ENCODE measurements around the gene IFI44L.

The IFI44L gene

DNA sequence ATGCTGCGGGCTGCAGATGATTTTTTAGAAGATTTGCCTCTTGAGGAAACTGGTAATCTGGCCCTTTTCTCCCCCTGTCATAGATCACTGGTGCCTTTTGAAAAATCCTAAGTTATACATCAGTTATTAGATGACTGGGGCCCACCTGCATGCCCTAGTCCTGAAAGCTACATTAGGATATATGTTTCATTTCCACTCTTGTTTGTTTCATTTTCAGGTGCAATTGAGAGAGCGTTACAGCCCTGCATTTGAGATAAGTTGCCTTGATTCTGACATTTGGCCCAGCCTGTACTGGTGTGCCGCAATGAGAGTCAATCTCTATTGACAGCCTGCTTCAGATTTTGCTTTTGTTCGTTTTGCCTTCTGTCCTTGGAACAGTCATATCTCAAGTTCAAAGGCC is 21.3 kb downstream of the IFI44L start:
- no peak for DNase-seq (ENCODE audit: low read depth, low spot score)

DNA sequence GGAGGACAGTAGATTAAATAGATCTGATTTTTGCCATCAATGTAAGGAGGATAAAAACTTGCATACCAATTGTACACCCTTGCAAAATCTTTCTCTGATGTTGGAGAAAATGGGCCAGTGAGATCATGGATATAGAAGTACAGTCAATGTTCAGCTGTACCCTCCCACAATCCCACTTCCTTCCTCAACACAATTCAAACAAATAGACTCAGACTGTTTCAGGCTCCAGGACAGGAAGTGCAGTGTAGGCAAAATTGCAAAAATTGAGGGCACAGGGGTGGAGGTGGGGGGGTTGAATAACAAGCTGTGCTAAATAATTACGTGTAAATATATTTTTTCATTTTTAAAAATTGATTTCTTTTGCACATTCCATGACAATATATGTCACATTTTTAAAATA is 25.5 kb downstream of the IFI44L start:
- DNase-seq (ENCODE audit: low read depth, low spot score), result no peak

DNA sequence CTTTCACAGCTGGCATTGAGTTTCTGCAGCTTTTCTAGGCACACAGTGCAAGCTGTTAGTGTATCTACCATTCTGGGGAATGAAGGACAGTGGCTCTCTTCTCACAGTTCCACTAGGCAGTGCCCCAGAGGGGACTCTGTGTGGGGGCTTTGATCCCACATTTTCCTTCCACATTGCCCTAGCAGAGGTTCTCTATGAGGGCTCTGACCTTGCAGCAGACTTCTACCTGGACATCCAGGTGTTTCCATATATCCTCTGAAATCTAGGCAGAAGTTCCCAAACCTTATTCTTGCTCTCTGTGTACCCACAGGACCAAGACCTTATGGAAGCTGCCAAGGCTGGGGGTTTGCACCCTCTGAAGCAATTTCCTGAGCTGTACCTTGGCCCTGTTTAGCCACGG is 27.0 kb downstream of the IFI44L start:
- DNase-seq (ENCODE audit: low read depth, low spot score), result no peak

DNA sequence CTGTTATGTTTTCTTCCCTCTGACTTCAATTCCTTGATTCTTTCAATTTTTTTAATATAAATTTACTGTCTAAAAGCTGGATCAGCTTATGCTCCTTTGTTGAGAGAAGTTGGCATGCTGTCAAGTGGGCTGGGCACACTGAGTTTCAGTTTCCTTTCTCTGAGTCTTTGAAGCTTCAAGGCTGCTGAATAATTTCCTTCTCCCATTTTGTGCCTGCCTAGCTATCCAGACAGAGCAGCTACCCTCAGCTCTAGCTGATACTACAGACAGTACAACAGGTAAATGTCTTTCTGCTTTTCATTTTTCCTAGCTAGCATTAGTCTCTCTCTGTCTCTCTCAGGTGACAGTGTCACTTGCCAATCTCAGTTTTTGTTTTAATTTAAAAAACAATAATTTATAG is 29.4 kb downstream of the IFI44L start, which contains the start of gene IFI44:
IFI44 (plus strand) TSS at position 204 of the 400 bp plus-strand sequence. CDS start 365 bp downstream, outside the sequence.
- peak; percentile 46 for DNase-seq (ENCODE audit: low read depth, low spot score)

DNA sequence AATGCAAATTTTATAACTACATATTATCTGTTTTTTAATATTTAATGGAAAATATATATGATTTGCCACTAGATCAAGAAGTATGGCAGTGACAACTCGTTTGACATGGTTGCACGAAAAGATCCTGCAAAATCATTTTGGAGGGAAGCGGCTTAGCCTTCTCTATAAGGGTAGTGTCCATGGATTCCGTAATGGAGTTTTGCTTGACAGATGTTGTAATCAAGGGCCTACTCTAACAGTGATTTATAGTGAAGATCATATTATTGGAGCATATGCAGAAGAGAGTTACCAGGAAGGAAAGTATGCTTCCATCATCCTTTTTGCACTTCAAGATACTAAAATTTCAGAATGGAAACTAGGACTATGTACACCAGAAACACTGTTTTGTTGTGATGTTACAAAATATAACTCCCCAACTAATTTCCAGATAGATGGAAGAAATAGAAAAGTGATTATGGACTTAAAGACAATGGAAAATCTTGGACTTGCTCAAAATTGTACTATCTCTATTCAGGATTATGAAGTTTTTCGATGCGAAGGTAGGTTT is 29.9 kb downstream of the IFI44L start:
- no peak for DNase-seq (ENCODE audit: low read depth, low spot score)

DNA sequence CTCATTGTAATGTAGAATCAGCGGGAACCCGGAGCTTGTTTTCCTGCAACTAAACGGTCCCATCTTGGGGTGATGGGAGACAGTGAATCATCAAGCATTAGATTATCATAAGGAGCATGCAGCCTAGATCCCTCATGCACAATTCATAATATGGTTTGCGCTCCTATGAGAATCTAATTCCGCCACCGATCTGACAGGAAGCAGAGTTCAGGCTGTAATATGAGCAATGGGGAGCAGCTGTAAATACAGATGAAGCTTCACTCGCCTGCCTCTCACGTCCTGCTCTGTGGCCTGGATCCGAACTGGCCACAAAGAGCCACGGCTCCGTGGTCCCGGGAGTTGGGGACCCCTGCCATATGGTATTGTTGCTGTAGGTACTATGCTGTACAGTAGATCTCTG is 31.0 kb downstream of the IFI44L start:
- no peak for DNase-seq (ENCODE audit: low read depth, low spot score)

DNA sequence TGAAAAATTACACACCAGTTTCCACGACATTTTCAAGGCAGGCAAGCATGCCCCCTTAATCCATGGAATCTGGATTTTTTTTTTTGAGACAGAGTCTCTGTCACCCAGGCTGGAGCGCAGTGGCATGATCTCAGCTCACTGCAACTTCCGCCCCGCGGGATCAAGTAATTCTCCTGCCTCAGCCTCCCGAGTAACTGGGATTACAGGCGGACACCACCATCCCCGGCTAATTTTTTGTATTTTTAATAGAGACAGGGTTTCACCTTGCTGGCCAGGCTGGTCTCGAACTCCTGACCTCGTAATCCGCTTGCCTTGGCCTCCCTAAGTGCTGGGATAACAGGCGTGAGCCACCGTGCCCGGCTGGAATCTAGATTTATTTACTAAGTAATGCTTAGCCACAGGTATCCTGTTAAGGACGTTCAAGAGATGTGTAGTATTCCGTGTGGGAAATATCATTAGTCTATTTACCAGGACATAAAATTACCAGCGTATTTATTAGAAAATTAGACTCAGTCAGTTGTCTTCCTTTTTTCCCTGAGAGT is 31.8 kb downstream of the IFI44L start:
- DNase-seq (ENCODE audit: low read depth, low spot score), result no peak

DNA sequence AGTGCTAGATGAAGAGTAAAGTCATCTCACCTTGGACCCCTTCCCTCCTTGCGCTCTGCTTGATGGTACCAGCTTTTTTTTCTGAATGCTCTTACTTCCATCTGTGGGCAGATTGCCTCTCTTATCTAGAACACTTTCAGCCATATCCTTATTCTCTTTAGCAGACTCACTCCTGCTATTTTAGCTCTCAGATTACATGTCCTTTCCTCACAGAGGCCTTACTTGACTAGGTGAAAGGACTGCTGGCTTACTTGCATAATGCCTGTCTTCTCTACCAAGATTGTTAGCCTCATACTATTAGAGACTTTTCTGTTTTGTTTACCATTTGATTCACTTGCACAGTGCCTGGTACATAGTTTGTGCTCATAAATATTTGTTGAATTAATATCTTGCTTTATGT is 38.7 kb downstream of the IFI44L start:
- DNase-seq (ENCODE audit: low read depth, low spot score), result no peak

DNA sequence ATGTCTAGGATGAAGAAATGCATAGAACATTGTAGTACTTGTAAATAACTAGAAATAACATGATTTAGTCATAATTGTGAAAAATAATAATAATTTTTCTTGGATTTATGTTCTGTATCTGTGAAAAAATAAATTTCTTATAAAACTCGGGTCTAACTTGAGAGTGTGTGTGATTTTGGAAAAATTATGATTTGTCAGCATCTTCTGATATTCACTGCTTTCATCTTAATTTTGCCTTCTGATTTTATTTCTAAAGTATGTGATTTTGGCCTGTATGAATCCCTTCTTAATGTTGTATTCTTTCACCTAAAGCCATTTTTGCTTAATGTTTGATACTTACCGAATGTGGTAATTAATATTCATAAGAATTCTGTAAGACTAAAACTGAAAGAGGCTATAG is 43.7 kb downstream of the IFI44L start:
- no peak for DNase-seq (ENCODE audit: low read depth, low spot score)

DNA sequence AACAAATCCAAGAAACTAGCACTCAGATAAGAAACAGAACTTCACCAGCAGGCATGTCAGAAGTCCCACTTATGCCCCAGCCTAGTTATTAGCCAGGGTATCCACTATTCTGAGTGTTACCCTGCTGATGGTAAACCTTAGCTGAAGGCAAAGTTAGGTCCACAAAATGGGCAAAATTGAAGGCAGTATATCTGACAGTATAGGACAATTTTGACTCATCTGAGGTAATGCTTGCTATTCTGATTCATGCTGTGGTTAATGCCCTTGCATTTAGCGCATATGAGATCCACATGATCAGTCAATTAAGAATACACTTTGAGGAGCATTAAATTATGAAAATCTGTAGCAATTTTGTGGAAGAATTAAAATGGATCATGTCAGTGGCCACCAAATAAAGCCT is 44.5 kb downstream of the IFI44L start:
- no peak for DNase-seq (ENCODE audit: low read depth, low spot score)

DNA sequence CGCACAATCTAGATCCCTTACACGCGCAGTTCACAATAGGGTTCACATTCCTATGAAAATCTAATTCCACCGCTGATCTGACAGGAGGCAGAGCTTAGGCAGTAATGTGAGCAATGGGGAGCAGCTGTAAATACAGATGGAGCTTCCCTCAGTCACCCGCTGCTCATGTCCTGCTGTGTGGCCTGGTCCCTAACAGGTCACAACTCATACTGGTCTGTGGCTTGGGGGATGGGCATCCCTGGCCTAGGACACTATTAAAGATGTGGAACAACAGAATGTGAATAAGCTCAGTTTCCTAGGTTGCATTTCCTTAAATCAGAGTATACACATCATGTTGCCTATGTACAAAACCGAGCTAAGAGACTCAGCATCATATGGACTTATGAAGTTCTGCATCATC is 45.6 kb downstream of the IFI44L start:
- DNase-seq (ENCODE audit: low read depth, low spot score), result no peak

DNA sequence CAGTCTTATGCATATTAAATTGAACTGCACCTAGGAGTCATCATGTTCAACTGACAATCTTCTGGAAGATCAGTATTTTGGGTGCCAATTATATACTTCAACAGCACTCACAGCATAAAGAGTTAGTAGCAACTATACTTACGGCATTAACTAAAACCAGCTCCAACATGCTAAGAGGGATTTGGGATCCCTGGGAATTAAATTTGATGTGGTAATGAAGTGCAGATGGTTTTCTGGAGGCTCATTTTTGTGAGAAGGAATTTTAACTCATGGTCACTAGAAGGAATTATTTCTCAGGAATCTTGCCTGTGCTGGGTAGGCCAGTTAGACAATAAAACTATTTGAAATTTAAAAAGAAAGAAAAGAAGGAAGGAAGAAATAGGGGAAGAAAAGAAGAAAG is 47.7 kb downstream of the IFI44L start:
- DNase-seq (ENCODE audit: low read depth, low spot score), result no peak

DNA sequence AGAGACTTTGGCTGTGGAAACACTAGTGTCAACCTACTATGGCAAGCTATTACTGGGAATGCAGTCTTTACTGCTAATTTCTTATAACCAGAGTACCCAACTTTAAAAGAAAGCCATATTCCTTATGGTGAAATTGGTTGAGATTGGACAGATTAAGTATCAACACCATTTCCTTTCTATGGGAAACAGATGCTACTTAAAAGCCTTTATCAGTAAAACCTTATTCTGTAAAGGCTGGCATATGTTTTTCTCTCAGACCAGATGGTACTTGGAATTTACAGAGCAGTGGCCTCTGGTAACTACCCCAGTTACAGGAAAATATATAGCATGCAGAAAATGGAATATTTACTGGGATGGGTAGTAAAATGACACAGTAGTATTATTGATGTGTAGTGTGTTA is 48.2 kb downstream of the IFI44L start:
- DNase-seq (ENCODE audit: low read depth, low spot score), result no peak

DNA sequence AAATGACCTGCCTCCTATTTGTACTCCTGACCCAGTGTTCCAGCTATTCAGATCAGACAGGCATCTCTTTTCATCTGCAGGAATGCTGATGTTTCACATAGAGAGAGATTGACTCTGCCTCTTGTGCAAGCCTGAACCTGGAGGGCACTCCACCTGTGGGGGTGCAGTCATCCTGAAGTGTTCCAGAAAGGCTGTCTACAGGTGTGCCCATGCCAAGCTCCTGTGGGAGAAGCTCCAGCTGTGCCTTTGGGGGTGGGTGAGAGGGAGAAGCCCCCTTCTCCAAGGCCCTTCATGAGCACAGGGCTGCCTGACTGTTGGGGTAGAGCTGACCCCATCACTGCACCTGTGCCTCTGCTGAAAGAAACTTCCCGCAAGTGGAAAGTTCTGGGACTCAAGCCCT is 52.2 kb downstream of the IFI44L start:
- no peak for DNase-seq (ENCODE audit: low read depth, low spot score)

DNA sequence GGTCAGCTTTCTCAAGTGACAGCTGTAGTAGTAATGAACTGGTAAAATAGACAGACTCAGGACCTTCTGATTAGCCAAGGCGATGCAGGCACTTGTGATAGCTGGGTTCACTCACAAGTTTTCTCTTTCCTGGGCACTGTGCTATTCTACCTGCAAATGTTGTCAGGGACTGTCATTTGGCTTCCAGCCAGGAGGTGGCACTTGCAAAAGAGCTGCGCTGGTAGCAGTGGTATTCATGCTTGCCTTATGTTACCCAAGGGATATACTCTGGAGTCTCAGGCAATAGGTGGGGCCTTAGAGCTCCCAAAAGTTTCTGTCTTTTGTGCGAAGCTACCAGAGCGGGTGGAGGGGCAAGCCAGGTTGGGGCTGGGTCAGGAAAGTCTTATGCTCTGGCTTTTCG is 52.9 kb downstream of the IFI44L start:
- no peak for DNase-seq (ENCODE audit: low read depth, low spot score)

DNA sequence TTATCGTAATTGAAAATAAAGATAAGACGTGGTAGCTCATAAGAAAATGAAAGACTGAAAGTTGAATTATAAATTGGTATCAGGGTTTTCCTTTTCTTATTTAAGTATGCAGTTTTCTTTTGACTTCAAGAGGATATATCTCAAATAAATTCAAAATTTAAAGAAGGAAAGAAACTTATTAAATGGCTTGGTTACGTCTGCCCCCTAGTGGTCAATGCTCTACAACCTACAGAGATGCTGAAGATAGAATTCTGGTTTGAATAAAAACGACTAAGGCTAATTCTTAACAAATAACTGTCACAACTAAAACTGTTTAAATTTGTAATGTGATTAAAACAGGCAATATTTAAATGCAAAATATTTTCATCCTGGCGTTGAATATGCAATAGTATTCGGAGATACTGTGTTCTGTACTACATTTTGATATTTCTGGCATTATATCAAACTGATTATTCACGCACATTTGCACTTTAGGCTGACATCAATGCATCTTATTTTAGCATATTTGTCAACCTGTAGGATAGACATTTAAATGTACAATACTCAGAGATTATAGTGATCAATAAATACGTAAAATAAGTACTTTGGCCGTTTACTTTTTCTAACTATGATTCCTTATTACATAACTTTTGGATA is 56.2 kb downstream of the IFI44L start:
- peak; percentile 30 for DNase-seq (ENCODE audit: low read depth, low spot score)

DNA sequence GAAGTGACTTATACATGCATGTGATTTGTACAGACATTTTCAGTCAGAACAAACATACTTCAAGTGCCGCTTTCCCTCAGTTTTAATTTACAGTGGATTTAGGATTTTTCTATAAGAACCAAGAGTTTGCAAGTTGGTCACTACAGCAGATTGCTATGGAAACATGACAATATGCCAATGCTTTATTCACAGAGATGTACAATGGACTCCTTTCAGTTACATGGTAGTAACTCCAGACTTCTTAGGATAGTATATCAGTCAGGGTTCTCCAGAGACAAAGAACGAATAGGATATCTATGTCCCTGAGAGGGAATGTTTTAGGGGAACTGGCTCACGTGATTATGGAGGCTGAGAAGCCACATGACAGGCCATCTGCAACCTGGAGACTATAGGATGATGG is 56.7 kb downstream of the IFI44L start:
- no peak for DNase-seq (ENCODE audit: low read depth, low spot score)

DNA sequence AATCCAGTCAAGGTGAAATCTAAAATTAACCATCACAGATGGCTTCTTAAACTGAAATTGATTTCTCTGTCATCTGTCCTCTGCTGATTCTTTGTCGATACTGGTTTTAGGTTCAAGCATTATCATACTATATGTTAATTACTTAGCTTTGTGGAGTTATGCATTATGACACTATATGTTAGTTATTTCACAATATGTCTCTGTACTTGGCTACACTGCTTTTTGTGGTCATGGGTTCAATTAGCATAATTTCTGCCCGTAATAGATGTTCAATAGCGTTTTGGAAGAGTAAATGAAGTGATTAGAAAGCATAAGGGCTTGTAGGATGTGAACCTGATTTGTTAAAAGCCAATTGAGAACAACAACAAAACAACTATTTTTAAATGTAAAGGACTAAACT is 57.5 kb downstream of the IFI44L start:
- no peak for DNase-seq (ENCODE audit: low read depth, low spot score)

DNA sequence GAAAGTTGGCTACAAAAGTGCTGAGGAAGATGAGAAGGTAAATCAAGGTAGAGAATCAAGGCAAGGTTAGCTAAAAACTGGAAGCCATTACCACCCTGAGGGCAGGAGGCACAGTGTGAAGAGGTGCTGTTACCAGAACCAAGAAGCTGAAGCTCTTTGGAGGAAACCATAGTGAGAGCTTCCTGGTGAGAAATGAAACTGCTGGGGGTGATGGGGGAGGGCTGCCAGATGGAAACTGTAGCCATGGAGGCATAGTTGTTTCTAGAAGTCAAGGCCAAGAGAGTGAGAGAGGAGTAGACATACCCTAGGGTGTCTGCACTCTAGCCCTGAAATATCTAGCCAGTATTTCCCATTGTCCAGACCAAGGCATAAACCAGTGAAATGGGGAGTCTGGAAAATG is 58.1 kb downstream of the IFI44L start:
- no peak for DNase-seq (ENCODE audit: low read depth, low spot score)

DNA sequence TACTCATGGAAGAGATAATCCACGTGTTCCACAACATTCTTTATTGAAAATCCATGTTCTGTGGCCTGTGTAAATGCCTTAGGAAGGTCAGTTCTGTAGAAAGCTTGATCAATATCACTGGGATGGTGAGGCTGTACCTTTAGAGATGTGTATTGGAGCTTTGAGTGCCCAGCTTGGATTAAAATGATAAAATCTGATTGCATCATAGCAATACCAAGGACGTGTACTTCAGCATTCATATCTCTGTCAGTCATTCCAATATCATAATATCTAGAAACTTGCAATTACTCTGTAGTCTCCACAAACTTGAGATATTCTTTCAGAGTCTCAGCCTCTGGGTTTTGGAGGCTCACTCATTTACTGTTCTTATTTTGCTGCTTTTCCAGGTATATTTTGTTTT is 61.0 kb downstream of the IFI44L start:
- DNase-seq (ENCODE audit: low read depth, low spot score), result no peak

DNA sequence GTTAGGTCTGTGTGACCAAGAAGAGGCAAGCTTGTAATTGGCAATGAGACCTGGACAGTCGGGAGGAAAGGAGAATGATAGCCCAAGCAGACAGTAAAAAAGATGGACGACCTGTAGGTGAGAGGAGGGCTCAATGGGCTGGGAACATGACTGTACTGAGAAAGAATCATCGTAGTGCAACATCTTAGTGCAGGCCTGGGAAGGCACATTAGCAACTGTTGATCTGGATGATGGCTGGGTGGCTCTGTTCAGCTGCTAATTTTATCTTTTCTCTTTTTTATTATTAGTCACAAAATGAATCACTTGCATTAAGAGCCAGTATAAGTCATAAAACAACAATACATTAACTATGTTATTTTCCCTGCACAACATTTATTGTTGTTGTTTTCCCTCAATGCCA is 62.2 kb downstream of the IFI44L start:
- DNase-seq (ENCODE audit: low read depth, low spot score), result no peak

DNA sequence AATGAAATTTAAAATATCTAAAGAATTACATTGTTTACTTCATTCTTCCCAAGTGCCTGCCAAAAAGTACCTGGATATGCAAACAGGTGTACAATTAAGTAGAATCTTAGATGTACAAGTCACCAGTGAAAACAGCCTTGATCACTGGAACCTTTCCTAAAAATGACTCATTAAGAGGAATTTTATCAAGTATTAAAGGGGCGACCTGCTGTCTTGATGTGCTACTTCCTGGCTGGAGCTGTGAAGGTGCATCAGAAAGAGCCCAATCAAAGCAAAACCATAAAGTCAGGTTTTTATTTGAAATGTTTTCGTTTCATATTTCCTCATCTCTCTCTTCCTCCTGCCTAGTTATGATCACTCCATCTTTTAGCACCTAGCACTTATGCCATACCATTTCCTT is 62.8 kb downstream of the IFI44L start:
- DNase-seq (ENCODE audit: low read depth, low spot score), result no peak

DNA sequence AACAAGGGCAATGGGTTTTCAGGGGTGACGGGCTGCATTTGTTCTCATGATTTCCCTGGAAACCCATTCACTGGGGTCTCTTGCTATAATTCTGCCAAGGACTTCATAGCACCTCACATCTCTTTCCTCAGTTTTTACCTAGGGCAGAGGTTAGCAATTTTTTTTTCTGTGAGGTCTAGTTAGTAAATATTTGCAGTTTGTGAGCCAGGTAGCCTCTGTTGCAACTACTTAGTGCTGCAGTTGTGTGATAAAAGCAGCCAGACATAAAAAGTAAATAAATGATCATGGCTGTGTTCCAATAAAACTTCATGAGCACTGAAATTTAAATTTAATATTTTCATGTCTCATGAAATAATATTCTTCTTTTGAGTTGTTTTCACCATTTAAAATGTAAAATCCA is 67.1 kb downstream of the IFI44L start:
- DNase-seq (ENCODE audit: low read depth, low spot score), result no peak

DNA sequence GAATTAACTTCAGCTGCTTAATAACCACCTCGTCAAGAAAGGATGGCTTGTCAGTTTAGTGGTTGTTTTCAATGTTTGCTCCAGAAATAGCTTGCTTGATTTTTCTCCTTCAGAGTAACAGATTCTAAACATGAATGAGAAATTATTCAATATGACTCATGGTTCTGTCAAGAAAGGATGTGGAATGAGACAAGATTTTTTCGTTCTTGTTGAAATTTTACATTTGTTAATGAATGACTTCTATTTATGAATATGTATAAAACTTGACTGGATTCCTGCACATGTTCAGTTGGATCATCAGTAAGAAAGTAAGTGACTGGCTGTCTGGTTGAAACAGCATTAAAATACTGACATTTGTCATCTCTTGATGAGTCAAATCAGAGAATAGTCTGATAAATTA is 67.7 kb downstream of the IFI44L start:
- no peak for DNase-seq (ENCODE audit: low read depth, low spot score)

All from activated naive CD8-positive, alpha-beta T cell treated with anti-CD3 and anti-CD28 coated beads, Interleukin-2, amount 50 U/mL, for 16 hours (primary cell).